Ovary (tissue), 3 donors: ENCODE data around the gene PODNL1.

Source experiments
- POLR2A ChIP-seq: fragments of 450-650 bp; IDR thresholded peaks from one replicate; pipeline ENCODE4 v1.6.1; 2017; ENCODE audit warnings: antibody characterized with exemption, mild to moderate bottlenecking, moderate library complexity
- TF ChIP-seq, protein P1 (sequence below), 3 donors: fragments of 450-650 bp in 2 of 3; fragments of 200-600 bp in 1 of 3; IDR thresholded peaks; one replicate each; pipeline versions ENCODE4 v1.5.1 to v1.8.0; 2016 to 2022; ENCODE audit warnings: antibody characterized with exemption in 3 of 3, mild to moderate bottlenecking in 1 of 3
- donor health status: DM: no; HTN: no; CAD: no.

DNA sequence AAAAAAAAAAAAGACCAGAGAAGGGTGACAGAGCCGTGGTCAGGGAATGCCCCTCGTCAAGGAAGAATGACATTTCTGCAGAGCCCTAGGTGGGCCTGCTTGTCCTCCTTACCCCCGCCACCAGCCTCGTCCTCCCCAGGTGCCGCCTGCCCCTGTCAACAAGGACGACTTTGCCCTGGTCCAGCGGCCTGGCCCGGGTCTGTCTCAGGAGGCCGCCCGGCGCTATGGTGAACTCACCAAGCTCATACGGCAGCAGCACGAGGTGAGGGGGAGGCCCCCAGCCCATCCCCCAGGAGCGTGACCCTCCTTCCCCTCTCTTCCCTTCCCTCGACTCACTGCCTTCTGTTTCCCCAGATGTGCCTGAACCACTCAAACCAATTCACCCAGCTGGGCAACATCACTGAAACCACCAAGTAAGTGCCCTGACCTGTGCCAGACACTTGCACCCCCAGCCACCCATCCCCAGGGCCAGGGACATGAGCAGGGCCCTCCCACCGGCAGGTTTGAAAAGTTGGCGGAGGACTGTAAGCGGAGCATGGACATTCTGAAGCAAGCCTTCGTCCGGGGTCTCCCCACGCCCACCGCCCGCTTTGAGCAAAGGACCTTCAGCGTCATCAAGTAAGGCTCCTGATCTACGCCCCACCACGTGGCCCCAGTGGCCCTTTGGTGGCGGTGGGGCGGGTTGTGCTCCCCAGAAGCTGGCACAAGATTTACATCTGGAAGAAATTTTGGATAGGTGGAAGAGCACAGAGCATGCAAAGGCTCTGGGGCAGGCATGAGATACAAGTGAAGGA, 14.8 kb downstream of the PODNL1 start:
- TF ChIP-seq, protein P1, sequence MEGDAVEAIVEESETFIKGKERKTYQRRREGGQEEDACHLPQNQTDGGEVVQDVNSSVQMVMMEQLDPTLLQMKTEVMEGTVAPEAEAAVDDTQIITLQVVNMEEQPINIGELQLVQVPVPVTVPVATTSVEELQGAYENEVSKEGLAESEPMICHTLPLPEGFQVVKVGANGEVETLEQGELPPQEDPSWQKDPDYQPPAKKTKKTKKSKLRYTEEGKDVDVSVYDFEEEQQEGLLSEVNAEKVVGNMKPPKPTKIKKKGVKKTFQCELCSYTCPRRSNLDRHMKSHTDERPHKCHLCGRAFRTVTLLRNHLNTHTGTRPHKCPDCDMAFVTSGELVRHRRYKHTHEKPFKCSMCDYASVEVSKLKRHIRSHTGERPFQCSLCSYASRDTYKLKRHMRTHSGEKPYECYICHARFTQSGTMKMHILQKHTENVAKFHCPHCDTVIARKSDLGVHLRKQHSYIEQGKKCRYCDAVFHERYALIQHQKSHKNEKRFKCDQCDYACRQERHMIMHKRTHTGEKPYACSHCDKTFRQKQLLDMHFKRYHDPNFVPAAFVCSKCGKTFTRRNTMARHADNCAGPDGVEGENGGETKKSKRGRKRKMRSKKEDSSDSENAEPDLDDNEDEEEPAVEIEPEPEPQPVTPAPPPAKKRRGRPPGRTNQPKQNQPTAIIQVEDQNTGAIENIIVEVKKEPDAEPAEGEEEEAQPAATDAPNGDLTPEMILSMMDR (IDR thresholded peaks at IDR 0.05): no peak
- no peak for TF ChIP-seq POLR2A
